Left lung (tissue), 10 donors: Measurements from ENCODE around the gene USP12. TPM values are rescaled to one million over a fixed set of nuclear protein-coding genes. Genes with fewer than 3 reads are reported as not detected.
A peak's percentile ranks its signal among the peaks of the same experiment; 100 is the strongest.

Experiments used
- ATAC-seq: fragments of 200-7000 bp; cut with Tn5 transposase; one replicate; pipeline ENCODE4 v1.9.1; 2020; ENCODE audit warnings: moderate library complexity
- DNase-seq, 4 donors: peaks; one replicate each; pipeline ENCODE4 v3.0.0-alpha.2; 2013 to 2020
- H3K27ac ChIP-seq, 2 donors: fragments of 200-600 bp; sonication (generic) in 1 of 2; one replicate each; pipeline versions ENCODE4 v1.5.0 to v1.8.0; 2020 to 2021
- H3K27me3 ChIP-seq, 2 donors: fragments of 200-600 bp; sonication (generic) in 1 of 2; one replicate each; pipeline versions ENCODE4 v1.5.0 to v1.8.0; 2020 to 2021
- H3K36me3 ChIP-seq, 2 donors: fragments of 200-600 bp; sonication (generic) in 1 of 2; one replicate each; pipeline versions ENCODE4 v1.5.0 to v1.8.0; 2020 to 2021
- H3K4me1 ChIP-seq, 2 donors: fragments of 200-600 bp; one replicate each; pipeline ENCODE4 v1.8.0; 2021
- H3K4me3 ChIP-seq, 2 donors: fragments of 200-600 bp; sonication (generic) in 1 of 2; one replicate each; pipeline versions ENCODE4 v1.5.0 to v1.8.0; 2020 to 2021; ENCODE audit warnings: mild to moderate bottlenecking in 1 of 2
- H3K9me3 ChIP-seq, 2 donors: fragments of 200-600 bp; sonication (generic) in 1 of 2; one replicate each; pipeline versions ENCODE4 v1.5.0 to v1.8.0; 2020 to 2021
- intact Hi-C, 2 donors: fragments of 100-400 bp; cut with DNase I; formaldehyde crosslinking; loops; one replicate each; pipeline versions ENCODE4 v1.11.2 to v1.14.2; 2022
- polyA plus RNA-seq, 6 donors: library from polyadenylated mRNA; unstranded; fragments of 120-200 nt; gene quantifications; one replicate each; pipeline ENCODE4 v1.2.1, GENCODE V29; 2013; ENCODE audit not compliant: insufficient read length in 6 of 6
- total RNA-seq, 2 donors: library from RNA; stranded (reverse); fragmentation: NEBNext Ultra II Directional; extraction: Animal tissue kit (Norgen Biotek cat#: 25700); gene quantifications; one replicate each; pipeline ENCODE4 v1.2.1, GENCODE V29; 2021
- TF ChIP-seq, protein P1 (sequence below), 2 donors: fragments of 200-600 bp; sonication (generic) in 1 of 2; IDR thresholded peaks; one replicate each; pipeline versions ENCODE4 v1.5.0 to v1.8.0; 2021; ENCODE audit warnings: antibody characterized with exemption in 2 of 2
- donor health status: DM: no; HTN: yes; CAD: no.
- donor health status: DM: no; HTN: no; CAD: no.

Gene USP12
- total and polyA plus RNA-seq, 8 donors = 22.8 to 44.4 (median 38.8) TPM

GRCh38 chr13:27211271-27211670, 39.7 kb upstream of the USP12 start:
- Histone ChIP-seq H3K27ac (no peak overlapping the region), H3K27me3 (no peaks in the 10 kb centered on the region), H3K36me3 (no peaks in the 10 kb centered on the region), H3K4me1 (no peaks in the 10 kb centered on the region), H3K4me3 (no peak overlapping the region), H3K9me3 (no peaks in the 10 kb centered on the region)
- intact Hi-C loops = no loop called here
- TF ChIP-seq, protein P1, sequence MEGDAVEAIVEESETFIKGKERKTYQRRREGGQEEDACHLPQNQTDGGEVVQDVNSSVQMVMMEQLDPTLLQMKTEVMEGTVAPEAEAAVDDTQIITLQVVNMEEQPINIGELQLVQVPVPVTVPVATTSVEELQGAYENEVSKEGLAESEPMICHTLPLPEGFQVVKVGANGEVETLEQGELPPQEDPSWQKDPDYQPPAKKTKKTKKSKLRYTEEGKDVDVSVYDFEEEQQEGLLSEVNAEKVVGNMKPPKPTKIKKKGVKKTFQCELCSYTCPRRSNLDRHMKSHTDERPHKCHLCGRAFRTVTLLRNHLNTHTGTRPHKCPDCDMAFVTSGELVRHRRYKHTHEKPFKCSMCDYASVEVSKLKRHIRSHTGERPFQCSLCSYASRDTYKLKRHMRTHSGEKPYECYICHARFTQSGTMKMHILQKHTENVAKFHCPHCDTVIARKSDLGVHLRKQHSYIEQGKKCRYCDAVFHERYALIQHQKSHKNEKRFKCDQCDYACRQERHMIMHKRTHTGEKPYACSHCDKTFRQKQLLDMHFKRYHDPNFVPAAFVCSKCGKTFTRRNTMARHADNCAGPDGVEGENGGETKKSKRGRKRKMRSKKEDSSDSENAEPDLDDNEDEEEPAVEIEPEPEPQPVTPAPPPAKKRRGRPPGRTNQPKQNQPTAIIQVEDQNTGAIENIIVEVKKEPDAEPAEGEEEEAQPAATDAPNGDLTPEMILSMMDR (IDR thresholded peaks at IDR 0.05) = no peak
- ATAC-seq (no peak), DNase-seq (no peak)

GRCh38 chr13:27208514-27208913, 36.9 kb upstream of the USP12 start:
- TF ChIP-seq, protein P1 (IDR thresholded peaks at IDR 0.05) = no peak
- ATAC-seq (no peak), DNase-seq (no peak)
- no peak overlapping the region for H3K4me3 ChIP-seq
- H3K9me3 ChIP-seq = no peaks in the 10 kb centered on the region
- H3K27me3 ChIP-seq = no peaks in the 10 kb centered on the region
- H3K27ac ChIP-seq = no peak overlapping the region
- H3K4me1 ChIP-seq = no peaks in the 10 kb centered on the region
- H3K36me3 ChIP-seq = no peaks in the 10 kb centered on the region
- intact Hi-C loops = no loop called here

- TF ChIP-seq, protein P1 (IDR thresholded peaks at IDR 0.05) = peak in 1 of 2 donors; percentile 12
- H3K9me3 ChIP-seq = no peaks in the 10 kb centered on the region
- ATAC-seq (peak; percentile 29), DNase-seq (no peak)
- H3K36me3 ChIP-seq = no peaks in the 10 kb centered on the region
- H3K4me1 ChIP-seq = no peaks in the 10 kb centered on the region
- intact Hi-C loops = no loop called here
- H3K27ac ChIP-seq = no peak overlapping the region
- H3K27me3 ChIP-seq = no peaks in the 10 kb centered on the region
- H3K4me3 ChIP-seq = no peak overlapping the region
Observed at GRCh38 chr13:27203854-27204253, 32.2 kb upstream of the USP12 start.

- intact Hi-C loops = no loop called here
- Histone ChIP-seq H3K4me1 (no peaks in the 10 kb centered on the region), H3K27ac (no peak overlapping the region), H3K4me3 (no peak overlapping the region), H3K27me3 (no peaks in the 10 kb centered on the region), H3K36me3 (no peaks in the 10 kb centered on the region), H3K9me3 (no peaks in the 10 kb centered on the region)
- no peak for ATAC-seq
- no peak for DNase-seq
- TF ChIP-seq, protein P1 (IDR thresholded peaks at IDR 0.05) = no peak
Observed at GRCh38 chr13:27203186-27203585, 31.6 kb upstream of the USP12 start.

GRCh38 chr13:27201661-27202060, 30.1 kb upstream of the USP12 start:
- no peak for DNase-seq
- intact Hi-C loops = no loop called here
- no peak overlapping the region for H3K27ac ChIP-seq
- no peaks in the 10 kb centered on the region for H3K4me1 ChIP-seq
- no peak for ATAC-seq
- TF ChIP-seq, protein P1 (IDR thresholded peaks at IDR 0.05) = no peak
- no peaks in the 10 kb centered on the region for H3K27me3 ChIP-seq
- H3K4me3 ChIP-seq = no peak overlapping the region
- no peaks in the 10 kb centered on the region for H3K36me3 ChIP-seq
- H3K9me3 ChIP-seq = no peaks in the 10 kb centered on the region
